ENCODE measurements around the gene METAP2.

- TF ChIP-seq POLR2AphosphoS5 (IDR thresholded peaks at IDR 0.05; ENCODE audit: low read depth, low read length) (no peak), SIN3A (IDR thresholded peaks at IDR 0.05; ENCODE audit: borderline replicate concordance, insufficient read depth, low read length) (no peak), TAF1 (IDR thresholded peaks at IDR 0.05; ENCODE audit: borderline replicate concordance, insufficient read depth, low read length) (no peak), REST (IDR thresholded peaks at IDR 0.05; ENCODE audit: insufficient read depth in 1 of 2, low read depth in 2 of 2, low read length in 2 of 2) (no peak)
Measured at GRCh38 chr12:95431120-95431519, 42.8 kb upstream of the METAP2 start.
